ENCODE data around the gene SULT1E1. TPM values are rescaled to one million over a fixed set of nuclear protein-coding genes. Genes with fewer than 3 reads are reported as not detected.

SULT1E1 gene
- total RNA-seq, 2 experiments from 2014 or later = not detected

DNA sequence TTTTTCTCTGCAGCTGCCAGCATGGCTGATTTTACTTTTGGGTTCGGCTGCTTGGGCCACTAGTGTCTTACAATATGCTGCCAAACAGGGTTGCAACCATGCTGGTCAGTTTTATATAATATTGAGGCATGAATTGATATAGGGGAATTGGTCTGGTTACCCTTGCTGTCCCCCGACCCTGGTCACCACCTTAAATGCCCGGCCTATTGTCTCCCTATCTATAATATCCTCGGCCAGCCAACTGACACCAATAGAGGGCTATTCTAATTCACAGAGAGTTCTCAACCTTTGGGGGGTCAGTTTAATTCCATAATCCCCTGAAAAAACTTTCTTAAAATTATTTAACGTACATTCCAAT lies 28.7 kb downstream of the SULT1E1 start:
- Mint-ChIP-seq H3K27ac (peak overlapping the region; percentile 31), H3K27me3 (no peaks in the 10 kb centered on the region), H3K4me3 (peak overlapping the region; percentile 90), H3K36me3 (ENCODE audit: low read depth) (no peaks in the 10 kb centered on the region), H3K9me3 (no peaks in the 10 kb centered on the region), H3K4me1 (ENCODE audit: low read depth) (peaks cover 17% of the 10 kb centered on the region)
- Histone ChIP-seq H3K27ac (ENCODE audit: low read depth in 1 of 2, low read length in 2 of 2) (no peak overlapping the region), H3K27me3 (ENCODE audit: control insufficient read depth in 1 of 2, insufficient read depth in 2 of 2, low read length in 2 of 2) (no peaks in the 10 kb centered on the region), H3K4me3 (ENCODE audit: low read length) (peak overlapping the region; percentile 46), H3K4me1 (ENCODE audit: insufficient read depth, low read length) (peaks cover 12% of the 10 kb centered on the region), H3K9me3 (ENCODE audit: control insufficient read depth in 1 of 2, insufficient read depth in 1 of 2, low read length in 2 of 2) (peaks cover 0 to 3% of the 10 kb centered on the region in 2 experiments), H3K36me3 (ENCODE audit: insufficient read depth, low read length) (no peaks in the 10 kb centered on the region)
- intact Hi-C loops (cut with DNase I, micrococcal nuclease) = loop anchor here in 1 of 2 experiments (2.0 kb wide), 1 partner anchor 50 kb away; no protein-coding TSS in a partner anchor
- ATAC-seq (ENCODE audit: poor library complexity) (no peak), DNase-seq (no peak)
- ChIA-PET POLR2A (interaction anchor here (1.6 kb wide), 1 partner anchor 71 kb away, joined by 9 read pairs; the partner anchor contains the start of gene SULT1B1), CTCF (no interaction called here)
- TF ChIP-seq CTCF (IDR thresholded peaks at IDR 0.05) = no peak

DNA sequence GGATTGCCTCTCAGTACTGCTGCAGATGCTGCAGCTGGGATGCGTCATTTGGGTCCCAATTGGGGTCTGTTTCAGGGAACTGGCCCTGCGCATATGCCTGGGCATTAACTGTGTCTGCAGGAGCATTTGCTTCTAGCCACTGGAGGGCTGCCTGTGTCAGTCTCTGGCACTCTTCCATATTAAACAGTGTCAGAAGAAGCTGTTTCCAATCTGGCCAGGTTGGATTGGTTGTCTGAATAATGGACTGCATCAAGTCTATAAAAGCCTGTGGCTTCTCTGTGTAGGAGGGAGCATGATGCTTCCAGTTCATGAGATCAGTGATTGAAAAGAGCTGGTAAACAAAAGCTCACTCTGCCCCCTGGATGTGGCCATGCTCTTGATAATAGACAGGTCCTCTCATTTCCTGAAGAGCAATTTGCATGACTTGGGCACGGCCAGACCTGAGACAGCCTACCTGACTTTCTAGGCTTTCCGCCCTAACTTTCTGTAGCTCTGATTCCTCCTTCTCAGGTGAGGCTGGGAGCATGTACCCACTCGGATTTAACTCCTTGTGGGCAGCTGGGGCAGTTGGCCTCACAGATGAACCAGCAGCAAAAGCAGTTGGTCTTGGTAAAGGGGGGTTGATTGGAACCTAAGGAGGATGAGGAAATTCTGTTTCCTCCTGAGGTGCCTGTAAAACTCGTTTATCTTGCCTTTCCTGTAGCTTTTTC lies 29.2 kb downstream of the SULT1E1 start:
- Mint-ChIP-seq H3K27ac (no peak overlapping the region), H3K27me3 (no peaks in the 10 kb centered on the region), H3K4me1 (ENCODE audit: low read depth) (peaks cover 15% of the 10 kb centered on the region), H3K36me3 (ENCODE audit: low read depth) (no peaks in the 10 kb centered on the region), H3K9me3 (no peaks in the 10 kb centered on the region), H3K4me3 (peak overlapping the region; percentile 8)
- Histone ChIP-seq H3K27me3 (ENCODE audit: control insufficient read depth in 1 of 2, insufficient read depth in 2 of 2, low read length in 2 of 2) (no peaks in the 10 kb centered on the region), H3K4me3 (ENCODE audit: low read length) (no peak overlapping the region), H3K4me1 (ENCODE audit: insufficient read depth, low read length) (peaks cover 12% of the 10 kb centered on the region), H3K9me3 (ENCODE audit: control insufficient read depth in 1 of 2, insufficient read depth in 1 of 2, low read length in 2 of 2) (peaks cover 0 to 3% of the 10 kb centered on the region in 2 experiments), H3K27ac (ENCODE audit: low read depth in 1 of 2, low read length in 2 of 2) (no peak overlapping the region), H3K36me3 (ENCODE audit: insufficient read depth, low read length) (no peaks in the 10 kb centered on the region)
- ATAC-seq (ENCODE audit: poor library complexity) (peak; percentile 26), DNase-seq (peak in 2 of 14 experiments; percentile 4 to 10)
- ChIA-PET CTCF (no interaction called here), POLR2A (interaction anchor here (1.6 kb wide), 1 partner anchor 70 kb away, joined by 9 read pairs; the partner anchor contains the start of gene SULT1B1)
- TF ChIP-seq CTCF (IDR thresholded peaks at IDR 0.05) = no peak
- intact Hi-C loops (cut with DNase I, micrococcal nuclease) = loop anchor here in 1 of 2 experiments (2.0 kb wide), 1 partner anchor 50 kb away; no protein-coding TSS in a partner anchor

- ATAC-seq (ENCODE audit: poor library complexity) = no peak
- Mint-ChIP-seq H3K4me1 (ENCODE audit: low read depth) (peaks cover 15% of the 10 kb centered on the region), H3K27ac (no peak overlapping the region), H3K27me3 (no peaks in the 10 kb centered on the region), H3K9me3 (no peaks in the 10 kb centered on the region), H3K36me3 (ENCODE audit: low read depth) (no peaks in the 10 kb centered on the region), H3K4me3 (no peak overlapping the region)
- Histone ChIP-seq H3K27ac (ENCODE audit: low read depth in 1 of 2, low read length in 2 of 2) (no peak overlapping the region), H3K4me1 (ENCODE audit: insufficient read depth, low read length) (peaks cover 12% of the 10 kb centered on the region), H3K9me3 (ENCODE audit: control insufficient read depth in 1 of 2, insufficient read depth in 1 of 2, low read length in 2 of 2) (peaks cover 0 to 3% of the 10 kb centered on the region in 2 experiments), H3K36me3 (ENCODE audit: insufficient read depth, low read length) (no peaks in the 10 kb centered on the region), H3K27me3 (ENCODE audit: control insufficient read depth in 1 of 2, insufficient read depth in 2 of 2, low read length in 2 of 2) (no peaks in the 10 kb centered on the region), H3K4me3 (ENCODE audit: low read length) (no peak overlapping the region)
- intact Hi-C loops (cut with DNase I, micrococcal nuclease) = loop anchor here in 1 of 2 experiments (2.0 kb wide), 1 partner anchor 51 kb away; no protein-coding TSS in a partner anchor
- ChIA-PET POLR2A (no interaction called here), CTCF (no interaction called here)
- no peak for TF ChIP-seq CTCF (IDR thresholded peaks at IDR 0.05)
- DNase-seq = no peak
Measured at GRCh38 chr4:69830192-69830559, 29.8 kb downstream of the SULT1E1 start.

All from CD4-positive, alpha-beta T cell (primary cell).